NCI-H1105 treated with DMSO at 0.1 percent for 48 hours (cell line): ENCODE data around the gene PTPN21.

Experiments used
- DNase-seq: peaks from one replicate; lab custom pipeline; 2025; lab: John Stamatoyannopoulos, UW

The PTPN21 gene

DNA sequence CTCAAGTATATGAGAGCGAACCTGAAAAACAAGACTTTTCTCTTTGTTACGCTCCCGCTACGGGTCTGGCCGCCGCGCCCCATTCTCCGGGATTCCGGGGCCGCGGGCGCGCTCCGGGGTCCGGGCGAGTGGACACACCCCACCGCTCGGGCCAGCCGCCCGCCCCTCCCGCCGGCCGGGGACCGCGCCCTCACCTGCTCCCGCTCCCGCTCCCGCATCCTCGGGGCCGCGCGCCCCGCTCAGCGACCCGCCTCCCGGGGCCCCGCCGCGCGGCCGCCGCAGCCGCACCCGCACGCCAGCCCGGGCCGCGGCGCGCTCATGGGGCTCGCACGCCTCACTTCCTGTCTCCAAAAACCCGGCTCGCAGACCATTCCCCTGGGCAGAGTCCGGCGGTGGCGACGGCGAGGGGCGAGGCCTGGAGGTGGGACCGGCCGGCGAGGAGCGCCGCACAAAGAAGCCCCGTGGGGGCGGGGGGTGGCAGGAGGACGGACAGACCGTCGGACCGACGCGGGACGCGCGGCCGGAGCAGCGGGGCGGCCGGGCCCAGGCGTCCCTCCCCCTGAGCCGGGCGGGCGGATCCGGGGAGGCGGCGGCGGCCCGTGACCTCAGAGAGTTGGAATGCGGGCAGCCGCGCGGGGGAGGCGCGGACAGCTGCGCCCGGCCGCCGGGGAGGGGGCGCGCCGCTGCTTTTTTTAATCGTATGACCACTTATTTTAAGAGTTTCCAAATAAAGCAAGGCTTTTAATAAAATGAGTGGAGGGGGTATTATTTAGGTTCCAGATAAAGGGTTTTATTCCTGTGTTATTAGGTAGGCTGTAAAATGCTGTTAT lies at the start of gene PTPN21:
Gene PTPN21 (minus strand): TSS at position 551 of the 830 bp plus-strand sequence. CDS start 4,590 bp downstream, outside the sequence.
- DNase-seq, result peak; percentile 18

DNA sequence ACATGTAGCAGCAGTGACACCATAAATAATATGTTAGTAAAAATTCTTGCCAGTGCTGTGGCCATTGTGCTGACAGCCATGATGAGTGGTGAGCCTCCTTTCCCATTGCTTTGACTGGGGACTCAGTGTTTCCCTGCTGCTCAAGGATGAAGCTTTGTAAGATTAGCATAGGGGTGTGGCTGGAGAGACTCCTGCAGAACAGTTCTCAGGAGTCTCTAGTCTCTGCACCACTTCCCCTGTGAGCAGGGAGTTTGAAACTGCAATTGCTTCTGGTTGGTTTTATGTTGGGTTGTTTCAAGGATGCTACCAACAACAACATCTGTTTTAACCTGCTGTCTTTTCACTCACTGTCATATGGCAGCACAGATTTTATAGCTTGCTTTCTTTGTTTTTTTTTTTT lies 49.4 kb upstream of the PTPN21 start:
- DNase-seq, result no peak

DNA sequence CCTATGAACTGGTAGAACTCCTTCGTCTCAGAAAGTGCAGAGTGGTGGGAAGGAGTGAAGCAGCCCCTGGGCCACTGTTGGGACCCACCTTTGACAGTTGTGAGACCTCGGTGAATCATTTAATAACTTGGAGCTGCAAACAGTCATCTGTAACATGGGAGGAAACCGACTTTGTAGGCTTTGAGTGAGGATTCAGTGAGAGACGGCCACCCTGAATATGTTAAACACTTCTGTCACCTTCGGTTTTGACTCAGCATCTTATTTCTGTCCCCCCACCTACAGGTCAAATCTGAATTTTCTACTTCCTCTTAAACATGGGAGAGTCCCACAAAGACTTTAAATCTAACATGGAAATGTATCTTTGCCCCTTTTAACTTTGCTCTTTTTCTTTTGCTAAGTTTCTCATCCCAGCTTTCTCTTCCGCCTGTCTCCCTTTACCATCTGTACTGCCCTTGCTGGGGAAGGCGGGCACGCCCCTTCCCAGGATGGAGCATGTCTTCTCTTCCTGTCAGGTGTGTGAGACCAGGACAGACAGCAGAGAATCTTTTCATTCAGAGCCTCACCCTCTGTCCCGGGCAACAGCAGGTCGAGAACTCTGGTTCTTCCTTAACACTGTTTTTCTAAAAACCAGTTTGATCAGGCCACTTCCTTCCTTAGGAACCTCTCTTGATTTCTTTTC lies 45.1 kb upstream of the PTPN21 start:
- DNase-seq, result no peak

DNA sequence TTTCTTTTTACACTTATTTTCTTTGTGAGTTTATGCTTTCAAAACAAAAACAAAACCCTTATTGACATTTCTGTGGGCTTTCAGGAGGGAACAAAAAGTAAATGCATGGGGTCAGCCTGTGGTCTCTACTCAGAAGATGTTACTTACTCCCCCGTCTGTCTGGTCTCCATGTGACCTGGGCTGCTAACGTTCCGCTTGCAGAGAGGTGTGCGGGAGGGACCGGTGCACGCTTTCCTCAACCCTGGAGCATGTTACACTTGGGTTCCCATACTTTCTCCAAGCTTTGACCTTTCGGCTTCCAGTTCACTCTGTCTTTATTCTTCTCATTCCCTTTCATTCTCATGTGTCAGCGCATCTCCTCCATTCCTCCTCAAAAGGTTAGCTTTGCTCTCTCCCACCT lies 44.5 kb upstream of the PTPN21 start:
- no peak for DNase-seq

DNA sequence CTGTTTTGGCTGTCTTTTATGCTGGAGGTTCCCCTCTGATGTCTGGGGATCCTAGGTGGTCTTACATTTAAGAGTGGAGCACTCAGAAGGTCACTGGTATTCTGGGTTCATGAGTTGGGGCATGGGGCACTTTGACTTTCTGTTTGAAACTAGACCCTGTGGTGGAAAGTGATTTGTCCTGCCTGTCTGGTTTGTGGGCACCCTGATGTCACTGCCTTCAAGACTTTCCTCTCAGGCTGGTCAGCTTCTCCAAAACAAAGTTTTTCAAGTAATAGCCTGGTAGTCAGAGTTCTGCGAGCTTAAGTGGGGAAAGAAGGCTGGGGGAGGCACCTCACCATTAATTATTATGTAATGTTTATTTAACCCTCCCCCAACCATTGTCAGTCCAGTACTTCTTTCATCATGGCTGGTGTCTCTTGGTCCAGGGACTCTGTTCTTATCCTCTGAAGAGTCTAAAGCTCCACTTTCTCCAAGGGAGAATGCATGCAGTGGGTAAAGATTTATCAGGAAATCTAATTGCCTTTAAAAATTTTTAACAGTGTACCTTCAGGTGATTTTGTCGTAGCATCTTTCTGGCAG lies 43.4 kb upstream of the PTPN21 start:
- no peak for DNase-seq

DNA sequence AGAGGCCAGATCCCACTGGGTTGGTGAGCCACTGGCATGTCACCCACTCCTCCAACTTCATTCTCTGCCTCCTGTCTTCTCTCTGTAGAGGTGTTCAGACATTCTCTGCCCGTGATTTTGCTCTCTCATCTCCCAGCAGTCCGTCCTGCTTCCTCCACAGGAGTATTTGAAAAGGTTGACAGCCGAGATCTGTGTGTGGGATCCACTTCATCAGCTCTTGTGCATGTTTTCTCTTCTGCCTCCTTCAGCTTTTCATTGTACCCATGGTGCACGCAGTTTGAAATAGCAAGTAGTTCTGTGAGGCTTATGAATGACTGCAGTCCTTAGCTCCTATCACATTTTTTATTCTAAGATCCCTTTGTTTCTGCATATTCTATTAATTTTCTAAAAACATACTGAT lies 42.8 kb upstream of the PTPN21 start:
- no peak for DNase-seq

DNA sequence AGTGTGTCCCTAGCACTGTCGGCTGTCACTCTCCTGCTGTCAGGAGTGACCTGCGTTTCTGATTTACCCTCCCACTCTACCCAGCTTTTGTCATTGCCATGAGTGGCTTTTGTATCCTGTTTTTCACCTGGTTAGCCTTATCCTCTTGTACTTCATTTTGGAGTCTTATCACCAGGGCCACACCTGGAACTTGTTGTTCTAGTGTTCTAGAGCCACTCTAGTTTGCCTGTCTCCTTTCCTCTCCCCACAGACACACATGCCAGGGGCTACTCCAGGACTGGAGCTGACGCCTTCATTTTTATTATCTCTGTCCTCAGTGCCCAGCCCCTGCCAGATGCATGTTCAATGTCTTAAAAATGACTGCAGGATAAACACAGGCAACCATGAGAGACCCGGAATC lies 42.2 kb upstream of the PTPN21 start:
- DNase-seq, result no peak

DNA sequence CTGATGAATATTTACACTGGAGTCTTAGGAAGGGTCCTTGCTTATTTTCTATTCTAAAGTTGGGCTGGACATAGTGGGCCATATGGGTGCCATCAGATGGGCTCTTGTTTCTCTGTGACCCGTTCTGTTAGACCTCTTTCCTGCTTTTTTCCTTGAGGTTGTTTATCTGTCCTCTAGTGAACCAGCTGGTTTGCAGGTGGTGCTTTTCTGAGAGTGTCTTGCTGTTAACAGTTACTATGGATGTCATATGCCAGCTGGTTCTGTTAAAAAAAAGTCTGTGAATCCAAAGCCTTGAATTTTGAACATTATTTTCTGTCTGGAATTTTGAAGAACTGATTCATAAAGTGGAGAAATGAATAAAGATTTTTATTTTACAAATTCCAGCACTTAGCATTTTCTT lies 37.2 kb upstream of the PTPN21 start:
- no peak for DNase-seq

DNA sequence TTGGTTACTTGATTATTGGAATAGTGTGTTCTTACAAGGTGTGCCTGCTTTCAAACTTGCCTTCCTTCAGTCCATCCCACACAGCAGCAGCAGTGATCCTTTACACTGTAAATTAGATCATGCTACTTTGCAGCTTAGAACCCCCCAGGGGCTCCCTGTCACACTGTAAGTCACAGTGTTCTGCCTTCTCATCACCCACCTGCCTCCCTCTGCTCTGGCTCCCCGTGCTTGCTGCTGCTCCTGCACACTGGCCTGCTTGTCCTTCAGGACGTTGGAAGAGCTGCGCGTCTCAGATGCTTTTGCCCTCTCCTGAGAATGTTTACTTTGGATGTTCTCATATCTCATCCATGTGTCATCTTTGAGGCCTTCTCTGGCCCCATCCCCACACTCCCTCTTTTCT lies 35.4 kb upstream of the PTPN21 start:
- DNase-seq, result no peak

DNA sequence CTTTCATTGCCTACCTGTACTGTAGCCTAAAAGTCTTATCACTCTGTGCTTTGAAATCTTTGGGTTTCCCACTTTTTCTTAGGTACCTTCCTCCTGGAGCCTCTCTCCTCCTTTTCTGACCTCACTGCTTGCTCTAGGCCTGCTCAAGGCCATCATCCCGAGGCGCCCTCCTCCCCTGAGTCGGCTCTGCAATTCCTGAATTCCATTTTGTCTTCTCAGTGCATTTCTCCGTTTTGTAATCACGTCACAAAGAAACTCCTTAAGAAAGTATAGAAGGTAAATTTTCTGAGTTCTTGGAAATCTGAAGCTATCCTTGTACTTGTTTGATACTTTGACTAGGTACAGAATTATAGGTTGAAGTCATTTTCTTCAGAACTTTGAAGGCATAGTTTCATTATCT lies 33.3 kb upstream of the PTPN21 start:
- DNase-seq, result no peak

DNA sequence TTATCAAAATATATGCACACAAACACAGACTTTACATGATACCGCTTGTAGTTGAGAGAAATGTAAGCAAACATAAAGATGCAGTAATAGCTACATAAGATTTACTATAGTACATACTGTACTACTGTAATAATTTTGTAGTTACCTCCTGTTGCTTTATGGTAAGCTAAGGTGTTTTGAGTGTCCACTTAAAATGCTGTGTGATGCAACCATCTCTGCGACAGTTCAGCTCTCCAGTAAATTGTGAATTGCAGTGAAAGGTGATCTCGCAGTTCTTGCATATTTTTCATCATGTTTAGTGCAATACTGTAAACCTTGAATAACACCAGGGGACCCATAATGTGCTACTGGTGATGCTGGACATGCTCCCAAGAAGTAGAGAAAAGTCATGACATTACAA lies 29.6 kb upstream of the PTPN21 start:
- DNase-seq, result no peak

DNA sequence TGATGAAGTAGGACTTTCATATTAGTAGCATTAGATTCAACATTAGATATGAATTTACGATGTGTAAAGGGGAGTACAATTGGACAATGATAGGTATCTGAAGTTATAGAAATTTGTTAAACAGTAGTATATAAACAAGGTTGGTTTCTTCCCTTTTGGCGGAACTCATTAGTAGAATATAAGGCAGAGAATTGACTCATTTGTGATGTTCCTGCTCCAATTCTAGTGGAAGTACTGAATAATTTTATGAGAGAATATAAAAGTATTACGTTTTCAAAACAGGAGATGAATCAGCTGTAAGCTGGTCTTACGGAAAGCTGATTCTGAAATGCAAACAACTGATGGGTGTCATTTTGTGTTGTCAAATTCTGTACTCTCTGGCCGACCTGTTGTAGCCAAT lies 21.4 kb upstream of the PTPN21 start:
- DNase-seq, result no peak

DNA sequence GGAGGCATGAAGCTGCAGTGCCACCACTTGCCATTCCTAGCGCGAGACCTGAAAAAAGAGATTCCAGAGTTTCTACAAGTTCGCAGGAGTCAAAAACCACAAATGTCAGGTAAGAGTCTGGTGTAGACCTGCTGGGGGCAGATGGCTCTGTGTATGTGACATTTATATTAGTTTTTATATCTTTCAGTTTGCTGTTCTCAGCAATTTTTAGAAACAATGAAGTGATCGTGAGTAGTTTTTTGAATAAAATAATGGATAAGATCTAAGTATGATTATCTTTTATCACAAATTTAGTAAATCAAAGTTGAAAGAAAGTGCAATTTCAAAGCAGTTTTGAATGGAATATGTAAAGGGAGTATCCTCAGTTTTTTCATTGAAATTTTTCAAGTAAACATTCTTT lies 17.3 kb upstream of the PTPN21 start:
- no peak for DNase-seq

DNA sequence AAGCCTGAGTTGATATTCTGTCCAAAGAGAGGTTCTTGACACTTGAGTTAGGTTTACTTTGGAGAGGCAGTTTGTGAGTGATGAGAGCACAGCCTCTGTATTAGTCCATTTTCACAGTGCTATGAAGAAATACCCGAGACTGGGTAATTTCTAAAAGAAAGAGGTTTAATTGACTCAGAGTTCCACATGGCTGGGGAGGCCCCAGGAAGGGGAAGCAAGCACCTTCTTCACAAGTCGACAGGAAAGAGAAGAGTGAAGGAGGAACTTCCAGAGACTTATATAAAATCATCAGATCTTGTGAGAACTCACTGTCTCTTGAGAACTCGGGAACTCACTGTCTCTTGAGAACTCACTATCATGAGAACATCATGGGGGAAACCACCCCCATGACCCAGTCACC lies 13.4 kb upstream of the PTPN21 start:
- no peak for DNase-seq

DNA sequence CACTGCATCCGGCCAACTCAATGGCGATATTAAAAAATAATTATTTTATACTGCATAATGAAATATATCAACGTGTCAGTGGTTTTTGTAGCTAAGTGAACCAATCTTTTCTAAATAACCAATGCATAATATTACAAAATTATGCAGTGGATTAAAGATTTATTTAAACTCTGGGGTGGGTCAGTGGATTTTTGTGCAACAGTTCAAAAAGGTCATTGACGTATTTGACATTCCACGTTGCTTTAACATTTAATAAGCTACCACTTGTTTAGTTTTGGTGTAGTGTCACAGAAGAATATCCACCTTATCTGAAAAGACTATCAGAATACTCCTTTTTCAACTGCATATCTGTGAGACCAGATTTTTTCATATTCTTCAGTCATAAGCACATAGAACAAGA lies 10.6 kb upstream of the PTPN21 start:
- no peak for DNase-seq

DNA sequence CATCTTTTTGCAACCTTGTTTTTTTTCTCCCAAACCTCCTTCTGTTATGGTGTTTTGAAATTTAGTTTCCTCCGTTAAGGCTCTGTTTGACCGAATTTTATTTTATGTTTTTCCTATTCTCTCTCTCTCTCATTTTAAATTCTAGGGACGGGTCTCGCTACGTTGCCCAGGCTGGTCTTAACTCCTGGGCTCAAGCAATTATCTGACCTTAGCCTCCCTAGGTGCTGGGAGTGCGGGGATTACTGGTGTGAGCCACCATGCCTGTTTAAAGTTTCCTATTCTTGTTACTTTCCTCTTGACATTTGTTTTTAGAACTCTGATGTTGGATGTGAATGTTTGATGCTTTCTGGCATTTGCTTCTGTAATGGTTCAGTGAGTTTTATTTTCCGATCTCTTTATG lies 9.0 kb upstream of the PTPN21 start:
- no peak for DNase-seq

DNA sequence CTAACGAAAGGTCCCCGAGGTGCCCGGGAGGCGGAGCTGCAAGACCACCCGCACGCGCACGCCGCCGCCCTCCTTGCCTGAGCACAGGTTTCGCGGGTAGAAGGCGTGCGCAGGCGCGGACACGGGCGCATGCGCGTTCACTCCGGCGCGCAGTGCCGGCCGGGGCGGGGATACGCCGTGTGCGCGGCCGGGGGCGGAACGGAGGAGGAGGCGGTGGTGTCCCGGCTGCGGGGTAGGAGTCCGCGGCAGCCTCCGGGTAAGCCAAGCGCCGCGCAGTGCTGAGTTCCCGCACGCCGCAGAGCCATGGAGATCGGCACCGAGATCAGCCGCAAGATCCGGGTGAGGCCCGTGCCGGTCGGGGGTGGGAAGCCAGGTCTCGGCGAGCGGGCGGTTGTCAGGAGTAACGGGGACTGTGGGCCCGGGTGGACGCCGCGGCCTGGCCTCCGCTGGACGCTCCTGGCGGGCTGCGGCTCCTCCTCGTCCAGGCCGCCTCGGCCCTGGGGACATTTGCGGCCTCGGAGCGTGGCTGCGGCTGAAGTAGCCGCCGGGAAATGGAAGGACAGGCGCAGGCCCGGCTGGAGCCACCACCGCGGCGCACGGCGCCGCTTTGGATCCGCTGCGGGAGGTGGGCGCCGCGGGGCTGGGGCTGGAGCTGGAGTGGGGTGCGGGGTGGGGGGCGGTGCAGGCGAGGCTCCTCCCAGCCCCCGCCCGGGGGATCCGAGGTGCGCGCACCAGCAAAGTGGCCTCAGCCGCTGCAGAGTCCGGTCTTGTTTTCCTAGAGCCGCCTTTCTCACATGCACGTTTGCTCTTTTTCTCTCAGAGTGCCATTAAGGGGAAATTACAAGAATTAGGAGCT lies 8.3 kb upstream of the PTPN21 start, which contains the start of gene ZC3H14:
Gene ZC3H14 (plus strand): TSS at position 207 of the 856 bp plus-strand sequence. CDS start 97 bp downstream, at position 304.
- peak; percentile 87 for DNase-seq

DNA sequence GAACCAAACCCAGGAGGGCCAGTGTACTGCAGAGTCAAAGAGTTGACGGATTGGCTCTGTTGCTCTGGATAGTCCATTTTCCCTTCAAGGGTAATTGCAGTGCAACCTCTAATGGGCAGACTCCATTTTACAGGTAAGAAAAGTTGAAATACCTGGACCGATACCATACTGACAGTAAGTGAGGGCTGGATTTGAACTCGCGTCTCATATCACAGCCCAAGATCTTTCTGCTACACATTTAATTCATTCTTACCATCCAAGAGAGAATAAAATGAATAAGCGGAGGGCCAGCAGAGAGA lies 7.7 kb upstream of the PTPN21 start:
- DNase-seq, result no peak

DNA sequence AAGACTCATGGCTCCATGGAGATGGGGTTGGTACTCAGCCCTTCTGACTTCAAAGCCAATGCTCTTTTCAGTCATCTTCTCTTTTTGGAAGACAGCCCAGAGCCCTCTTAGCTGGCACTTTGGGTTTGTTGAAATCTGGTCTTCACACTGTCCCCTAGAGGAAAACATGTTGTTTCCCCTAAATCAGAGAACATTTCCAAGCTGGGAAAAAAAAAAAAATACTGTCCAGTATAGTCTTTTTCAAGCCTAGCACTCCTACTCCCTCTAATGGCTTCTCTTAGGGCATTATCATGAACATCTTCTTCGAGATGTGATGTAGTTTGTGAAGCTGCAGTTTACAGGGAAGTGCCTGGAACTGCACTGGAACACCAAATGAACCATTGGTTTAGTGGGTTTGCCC lies 5.0 kb upstream of the PTPN21 start:
- DNase-seq, result peak; percentile 38

DNA sequence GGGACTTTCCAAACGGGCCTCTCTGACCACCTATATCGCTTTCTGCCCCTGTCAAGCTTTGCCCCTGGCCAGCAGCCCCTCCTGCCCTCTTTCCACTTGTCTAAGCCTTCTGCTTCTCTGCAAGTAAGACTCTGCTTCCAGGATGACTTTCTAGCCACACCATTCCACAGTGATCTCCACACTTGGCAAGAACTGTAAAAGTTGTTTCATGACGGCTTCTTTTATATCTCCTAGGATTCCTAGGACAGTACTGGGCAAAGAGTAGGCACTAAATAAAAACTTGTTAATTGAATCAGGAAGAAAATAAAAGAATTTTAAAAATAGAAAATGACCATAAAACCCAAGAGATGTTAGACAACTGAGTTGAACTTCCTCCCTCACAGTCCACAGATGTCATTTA lies 1.8 kb upstream of the PTPN21 start:
- DNase-seq, result no peak

DNA sequence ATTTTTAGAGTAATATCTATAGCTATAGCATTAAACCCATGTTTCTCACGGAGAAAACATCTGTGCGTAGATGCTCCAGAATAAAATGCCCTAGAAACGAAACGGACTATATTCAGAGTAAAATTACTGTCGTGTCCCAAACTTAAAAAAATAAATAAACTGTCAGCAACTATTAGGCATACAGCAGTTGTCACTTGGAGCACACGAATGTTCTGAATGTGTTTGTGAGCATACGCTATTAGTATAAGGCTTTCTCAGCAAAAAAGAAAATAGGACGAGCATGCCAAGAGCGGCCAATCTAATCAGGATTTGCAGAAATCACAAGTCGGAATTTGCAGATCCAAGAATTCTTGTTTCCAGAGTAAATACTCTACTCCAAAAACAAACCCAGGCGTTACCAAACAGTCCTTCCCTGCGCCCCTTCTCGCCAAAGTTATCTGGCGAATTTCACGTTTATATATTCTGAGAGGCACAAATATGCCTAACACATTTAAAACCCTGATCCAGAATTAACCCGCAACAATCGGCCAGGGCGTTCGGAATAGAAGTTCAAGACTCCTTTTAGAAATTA lies 836 bp downstream of the PTPN21 start:
- peak; percentile 9 for DNase-seq

DNA sequence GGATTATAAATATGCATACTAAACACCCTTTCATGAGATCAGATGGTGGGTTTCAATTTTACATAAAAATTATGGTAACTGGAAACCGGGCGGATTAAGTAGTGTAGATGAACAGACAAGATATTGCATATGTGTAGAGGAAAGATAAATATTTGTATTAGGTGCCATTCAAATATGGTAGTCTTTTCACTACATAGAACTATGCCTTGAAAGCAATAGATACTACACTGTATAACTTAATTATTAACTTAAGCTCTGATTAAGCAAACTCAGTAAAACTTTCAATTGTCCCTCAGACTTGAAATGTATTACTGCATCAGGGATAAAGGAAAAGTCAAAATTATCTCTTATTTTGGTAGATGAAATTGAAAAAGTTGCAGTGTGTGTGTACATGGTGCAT lies 1.9 kb downstream of the PTPN21 start:
- no peak for DNase-seq
